OCI-LY1 (cell line): ENCODE results near the gene ROR2.

Experiments
- H2AFZ ChIP-seq: fragments of 200-600 bp; sonication (generic), shearing (Covaris generic); 2 replicates; pipeline ENCODE4 v1.6.0; 2014; ENCODE audit warnings: antibody characterized with exemption, mild to moderate bottlenecking, low read length
- H3F3A ChIP-seq: fragments of 200-600 bp; sonication (generic), shearing (Covaris generic); 2 replicates; pipeline ENCODE4 v1.6.0; 2014; ENCODE audit warnings: mild to moderate bottlenecking, antibody characterized with exemption, low read length, moderate library complexity; ENCODE audit not compliant: insufficient read depth
- H3K27ac ChIP-seq: fragments of 200-600 bp; sonication (generic); 2 replicates; pipeline ENCODE4 v1.5.1; 2014; ENCODE audit warnings: low read length, mixed run types, mild to moderate bottlenecking, low read depth; ENCODE audit not compliant: poor library complexity, severe bottlenecking
- H3K27me3 ChIP-seq: fragments of 200-600 bp; sonication (generic); 2 replicates; pipeline ENCODE4 v1.6.0; 2014; ENCODE audit warnings: antibody characterized with exemption, mild to moderate bottlenecking, low read length, moderate library complexity; ENCODE audit not compliant: insufficient read depth
- H3K36me3 ChIP-seq: fragments of 200-600 bp; sonication (generic); 2 replicates; pipeline ENCODE4 v1.6.1; 2014; ENCODE audit warnings: mild to moderate bottlenecking, antibody characterized with exemption, low read length, moderate library complexity, mixed read lengths; ENCODE audit not compliant: insufficient read depth
- H3K4me1 ChIP-seq: fragments of 200-600 bp; sonication (generic); 2 replicates; pipeline ENCODE4 v1.5.1; 2014; ENCODE audit warnings: mild to moderate bottlenecking, low read length, moderate library complexity; ENCODE audit not compliant: insufficient read depth, severe bottlenecking
- H3K4me2 ChIP-seq: fragments of 200-600 bp; sonication (generic), shearing (Covaris generic); 2 replicates; pipeline ENCODE4 v1.6.1; 2014; ENCODE audit warnings: low read length
- H3K4me3 ChIP-seq: fragments of 200-600 bp; sonication (generic); 2 replicates; pipeline ENCODE4 v1.5.1; 2014; ENCODE audit warnings: low read length, low read depth, mild to moderate bottlenecking, mixed read lengths; ENCODE audit not compliant: poor library complexity, severe bottlenecking
- H3K79me2 ChIP-seq: fragments of 200-600 bp; shearing (Covaris generic); 2 replicates; pipeline ENCODE4 v1.6.1; 2016; ENCODE audit warnings: mixed run types, low read length, mixed read lengths; ENCODE audit not compliant: insufficient read depth
- H3K9ac ChIP-seq: fragments of 200-600 bp; sonication (generic), shearing (Covaris generic); 2 replicates; pipeline ENCODE4 v1.6.1; 2014; ENCODE audit warnings: mild to moderate bottlenecking, low read length, mixed read lengths
- H3K9me2 ChIP-seq: fragments of 200-600 bp; sonication (generic), shearing (Covaris generic); 2 replicates; pipeline ENCODE4 v1.6.1; 2014; ENCODE audit warnings: low read depth, mild to moderate bottlenecking, low read length, mixed read lengths
- H3K9me3 ChIP-seq: fragments of 200-600 bp; shearing (Covaris generic); 2 replicates; pipeline ENCODE4 v1.6.1; 2014; ENCODE audit warnings: low read length, mixed read lengths
- H4K20me1 ChIP-seq: fragments of 200-600 bp; sonication (generic), shearing (Covaris generic); 2 replicates; pipeline ENCODE4 v1.6.0; 2016; ENCODE audit warnings: mild to moderate bottlenecking, low read length; ENCODE audit not compliant: insufficient read depth
- EZH2 ChIP-seq: fragments of 200-600 bp; sonication (generic), shearing (Covaris generic); IDR thresholded peaks from 2 replicates; pipeline ENCODE4 v1.8.0; 2017; ENCODE audit warnings: borderline replicate concordance, mixed run types, mild to moderate bottlenecking, antibody characterized with exemption, low read length, moderate library complexity, mixed read lengths
- TF ChIP-seq, protein P1 (sequence below): fragments of 200-600 bp; sonication (generic), shearing (Covaris generic); IDR thresholded peaks from 2 replicates; pipeline ENCODE4 v1.5.1; 2017; ENCODE audit warnings: mild to moderate bottlenecking, antibody characterized with exemption, low read length, moderate library complexity, mixed read lengths

ROR2 gene

DNA sequence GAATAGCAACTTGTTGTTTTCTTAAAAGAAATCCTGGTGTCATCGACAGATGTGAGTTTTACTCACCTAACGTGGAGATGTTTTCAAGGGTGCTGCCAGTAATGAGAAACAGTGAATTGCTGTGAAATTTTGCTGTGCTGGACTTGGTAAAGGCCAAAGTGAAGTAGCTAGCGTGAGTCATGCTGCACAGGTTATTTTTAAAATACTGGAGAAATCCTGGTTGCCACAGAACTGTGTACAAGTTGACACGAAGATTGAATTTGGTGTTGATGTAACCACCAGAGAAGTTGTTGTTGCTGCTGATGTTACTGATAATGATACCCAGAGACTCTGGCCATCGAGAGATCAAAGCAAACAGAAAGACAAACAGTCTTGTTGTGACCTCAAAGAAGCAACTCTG lies 338.4 kb downstream of the ROR2 start:
- H4K20me1 ChIP-seq = no peaks in the 10 kb centered on the region
- TF ChIP-seq EZH2 = no peak
- TF ChIP-seq, protein P1, sequence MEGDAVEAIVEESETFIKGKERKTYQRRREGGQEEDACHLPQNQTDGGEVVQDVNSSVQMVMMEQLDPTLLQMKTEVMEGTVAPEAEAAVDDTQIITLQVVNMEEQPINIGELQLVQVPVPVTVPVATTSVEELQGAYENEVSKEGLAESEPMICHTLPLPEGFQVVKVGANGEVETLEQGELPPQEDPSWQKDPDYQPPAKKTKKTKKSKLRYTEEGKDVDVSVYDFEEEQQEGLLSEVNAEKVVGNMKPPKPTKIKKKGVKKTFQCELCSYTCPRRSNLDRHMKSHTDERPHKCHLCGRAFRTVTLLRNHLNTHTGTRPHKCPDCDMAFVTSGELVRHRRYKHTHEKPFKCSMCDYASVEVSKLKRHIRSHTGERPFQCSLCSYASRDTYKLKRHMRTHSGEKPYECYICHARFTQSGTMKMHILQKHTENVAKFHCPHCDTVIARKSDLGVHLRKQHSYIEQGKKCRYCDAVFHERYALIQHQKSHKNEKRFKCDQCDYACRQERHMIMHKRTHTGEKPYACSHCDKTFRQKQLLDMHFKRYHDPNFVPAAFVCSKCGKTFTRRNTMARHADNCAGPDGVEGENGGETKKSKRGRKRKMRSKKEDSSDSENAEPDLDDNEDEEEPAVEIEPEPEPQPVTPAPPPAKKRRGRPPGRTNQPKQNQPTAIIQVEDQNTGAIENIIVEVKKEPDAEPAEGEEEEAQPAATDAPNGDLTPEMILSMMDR = no peak
- H3K79me2 ChIP-seq = no peaks in the 10 kb centered on the region
- H3K4me3 ChIP-seq = no peak overlapping the region
- H2AFZ ChIP-seq = no peak overlapping the region
- no peaks in the 10 kb centered on the region for H3K9me3 ChIP-seq
- H3F3A ChIP-seq = no peaks in the 10 kb centered on the region
- no peaks in the 10 kb centered on the region for H3K36me3 ChIP-seq
- H3K9ac ChIP-seq = no peak overlapping the region
- H3K4me1 ChIP-seq = no peaks in the 10 kb centered on the region
- no peaks in the 10 kb centered on the region for H3K9me2 ChIP-seq
- H3K27me3 ChIP-seq = no peaks in the 10 kb centered on the region
- no peak overlapping the region for H3K4me2 ChIP-seq
- no peak overlapping the region for H3K27ac ChIP-seq

DNA sequence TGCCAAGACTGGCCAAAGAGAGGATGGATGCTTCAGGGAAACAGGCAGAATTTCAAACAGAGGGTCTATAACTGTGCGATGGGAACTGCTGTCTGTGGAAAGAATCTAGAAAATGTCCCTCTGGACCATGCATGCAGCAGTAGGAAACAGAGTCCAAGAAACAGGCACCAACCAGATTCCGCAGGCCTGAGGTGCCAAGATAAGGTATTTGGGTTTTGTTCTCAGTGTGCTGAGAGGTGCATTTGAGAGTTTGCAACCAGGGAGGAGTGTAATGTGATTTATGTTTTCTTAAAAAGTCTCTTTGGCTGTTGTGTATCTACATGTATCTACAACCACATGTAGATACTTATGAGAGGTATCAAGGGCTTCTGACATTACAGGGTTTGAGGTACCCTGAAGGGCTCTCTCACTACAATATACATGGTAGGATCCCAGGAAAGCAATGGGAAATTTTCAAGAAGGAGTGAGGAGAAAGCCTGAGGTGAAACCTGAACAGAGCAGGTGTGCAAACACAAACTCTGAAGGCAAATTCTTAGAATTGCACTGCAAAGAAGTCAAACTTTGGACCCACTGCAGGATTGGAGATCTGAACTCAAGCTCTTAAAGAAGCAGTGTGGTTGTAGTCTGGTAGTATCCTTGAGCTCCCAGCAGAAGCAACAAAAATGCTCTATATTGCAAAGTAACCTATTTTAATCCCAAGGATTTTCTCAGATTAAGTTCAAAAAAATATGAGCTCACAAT lies 343.6 kb downstream of the ROR2 start:
- Histone ChIP-seq H3K27ac (no peak overlapping the region), H3K4me1 (no peaks in the 10 kb centered on the region), H3K9me3 (no peaks in the 10 kb centered on the region), H3K9me2 (no peaks in the 10 kb centered on the region), H4K20me1 (no peaks in the 10 kb centered on the region), H3K9ac (no peak overlapping the region), H3F3A (no peaks in the 10 kb centered on the region), H3K27me3 (no peaks in the 10 kb centered on the region), H3K4me2 (no peak overlapping the region), H3K4me3 (no peak overlapping the region), H3K79me2 (no peaks in the 10 kb centered on the region), H2AFZ (no peak overlapping the region), H3K36me3 (no peaks in the 10 kb centered on the region)
- TF ChIP-seq, protein P1 = no peak
- no peak for TF ChIP-seq EZH2

DNA sequence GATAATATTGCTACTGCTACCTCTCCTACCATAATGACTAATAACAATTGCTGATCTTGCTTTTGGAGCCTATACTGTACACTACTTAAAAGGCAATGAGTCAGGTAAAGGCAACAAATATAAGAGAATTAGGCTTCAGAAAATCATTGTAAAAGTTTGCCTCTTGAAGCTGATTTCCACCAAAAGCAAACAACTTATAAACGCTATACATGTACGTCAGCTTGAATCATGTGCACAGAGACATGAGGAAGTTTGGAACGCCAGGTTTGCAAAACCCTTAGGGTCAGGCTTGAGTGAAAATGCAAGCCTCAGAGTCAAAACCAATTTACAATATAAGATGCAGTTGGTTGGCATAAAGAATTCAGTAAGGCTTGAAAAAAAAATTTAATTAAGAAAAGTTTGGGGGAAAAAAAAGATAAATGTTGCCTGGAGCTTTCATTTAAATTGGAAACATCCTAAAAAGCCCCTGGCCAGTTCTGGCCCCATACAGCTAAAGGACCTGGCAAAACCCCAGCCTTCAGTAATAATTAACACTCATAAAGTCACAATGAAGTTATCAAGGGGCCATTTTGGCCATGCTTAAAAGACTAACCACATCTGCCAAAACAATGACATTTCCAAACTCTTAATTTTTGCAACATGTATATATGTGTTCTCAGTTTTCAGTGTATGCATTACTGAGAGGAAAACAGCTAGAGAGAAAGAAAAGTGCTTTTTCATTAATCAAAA lies 345.4 kb downstream of the ROR2 start:
- Histone ChIP-seq H3K9me3 (no peaks in the 10 kb centered on the region), H4K20me1 (no peaks in the 10 kb centered on the region)

More for the DNA sequence above, 345.4 kb downstream of the ROR2 start:
- no peaks in the 10 kb centered on the region for H3K27me3 ChIP-seq
- H3K9me2 ChIP-seq = no peaks in the 10 kb centered on the region
- H3F3A ChIP-seq = no peaks in the 10 kb centered on the region
- H3K9ac ChIP-seq = no peak overlapping the region
- no peak overlapping the region for H3K27ac ChIP-seq
- H3K79me2 ChIP-seq = no peaks in the 10 kb centered on the region
- H2AFZ ChIP-seq = no peak overlapping the region
- no peak overlapping the region for H3K4me3 ChIP-seq
- H3K36me3 ChIP-seq = no peaks in the 10 kb centered on the region
- H3K4me1 ChIP-seq = no peaks in the 10 kb centered on the region
- no peak overlapping the region for H3K4me2 ChIP-seq
- TF ChIP-seq, protein P1 = no peak
- no peak for TF ChIP-seq EZH2
